Erythroblast (primary cell): ENCODE data around the gene STPG1.

Experiments
- GATA1 ChIP-seq: IDR thresholded peaks from 2 replicates; pipeline ENCODE4 v1.6.1; 2011; ENCODE audit warnings: low read depth, mild to moderate bottlenecking, control low read depth, low read length, moderate library complexity
- POLR2A ChIP-seq: IDR thresholded peaks from 2 replicates; pipeline ENCODE4 v1.6.1; 2011; ENCODE audit warnings: mild to moderate bottlenecking, low read length

DNA sequence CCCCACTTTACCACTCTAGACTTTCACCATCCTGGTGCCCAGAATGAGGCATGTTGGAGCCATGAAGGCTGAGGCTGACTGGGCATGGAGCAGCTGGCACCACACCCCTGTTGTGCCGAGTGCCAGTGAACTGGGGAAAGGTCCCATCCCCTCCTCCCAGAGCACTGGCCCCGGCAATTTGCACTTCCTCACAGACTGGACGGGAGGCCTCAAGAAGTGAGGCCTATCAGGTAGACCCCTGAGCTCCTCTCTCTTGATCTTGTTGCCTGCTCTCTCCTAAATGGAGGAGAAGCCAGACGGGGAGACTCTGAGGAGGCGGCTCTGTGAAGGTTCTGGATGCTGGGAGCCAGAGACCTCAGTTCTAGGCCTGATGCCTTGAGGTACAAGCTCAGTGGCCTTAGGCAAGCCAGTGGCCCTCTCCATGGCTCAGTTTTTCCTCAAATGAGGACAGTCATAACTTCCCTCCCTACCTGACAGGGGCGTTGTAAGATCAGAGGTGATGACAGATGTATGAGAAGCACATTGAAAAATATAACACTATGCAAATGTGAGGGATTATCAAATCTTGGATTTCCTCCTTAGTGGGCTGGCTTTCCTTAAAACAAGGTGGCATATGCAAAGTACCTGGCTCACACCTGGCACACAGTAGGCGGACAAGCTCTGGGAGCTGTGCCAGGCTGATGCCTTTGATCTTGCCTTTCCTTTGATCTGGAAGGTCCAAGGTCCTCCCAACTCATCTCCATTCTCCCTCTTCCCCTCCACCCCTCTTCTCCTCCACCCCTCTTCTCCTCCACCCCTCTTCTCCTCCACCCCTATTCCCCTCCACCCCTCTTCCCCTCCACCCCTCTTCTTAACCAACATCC lies 87.8 kb downstream of the STPG1 start:
- no peak for TF ChIP-seq POLR2A
- no peak for TF ChIP-seq GATA1
